Coronary artery (tissue), 2 donors: Measurements from ENCODE around the gene SIK3.

Experiments used
- DNase-seq: peaks from one replicate; pipeline ENCODE4 v3.0.0-alpha.2; 2017; ENCODE audit warnings: low spot score
- H3K27ac ChIP-seq, 2 donors: fragments of 200-600 bp; sonication (generic); one replicate each; pipeline ENCODE4 v1.5.1; 2016 to 2019
- H3K4me3 ChIP-seq: fragments of 200-600 bp; sonication (generic); 2 replicates; pipeline ENCODE4 v1.5.1; 2016; ENCODE audit warnings: mild to moderate bottlenecking, moderate library complexity
- TF ChIP-seq, protein P1 (sequence below): fragments of 200-600 bp; sonication (generic); IDR thresholded peaks from one replicate; pipeline ENCODE4 v1.5.1; 2019; ENCODE audit warnings: antibody characterized with exemption

SIK3 gene

GRCh38 chr11:116901211-116901610 lies 197.0 kb downstream of the SIK3 start:
- TF ChIP-seq, protein P1, sequence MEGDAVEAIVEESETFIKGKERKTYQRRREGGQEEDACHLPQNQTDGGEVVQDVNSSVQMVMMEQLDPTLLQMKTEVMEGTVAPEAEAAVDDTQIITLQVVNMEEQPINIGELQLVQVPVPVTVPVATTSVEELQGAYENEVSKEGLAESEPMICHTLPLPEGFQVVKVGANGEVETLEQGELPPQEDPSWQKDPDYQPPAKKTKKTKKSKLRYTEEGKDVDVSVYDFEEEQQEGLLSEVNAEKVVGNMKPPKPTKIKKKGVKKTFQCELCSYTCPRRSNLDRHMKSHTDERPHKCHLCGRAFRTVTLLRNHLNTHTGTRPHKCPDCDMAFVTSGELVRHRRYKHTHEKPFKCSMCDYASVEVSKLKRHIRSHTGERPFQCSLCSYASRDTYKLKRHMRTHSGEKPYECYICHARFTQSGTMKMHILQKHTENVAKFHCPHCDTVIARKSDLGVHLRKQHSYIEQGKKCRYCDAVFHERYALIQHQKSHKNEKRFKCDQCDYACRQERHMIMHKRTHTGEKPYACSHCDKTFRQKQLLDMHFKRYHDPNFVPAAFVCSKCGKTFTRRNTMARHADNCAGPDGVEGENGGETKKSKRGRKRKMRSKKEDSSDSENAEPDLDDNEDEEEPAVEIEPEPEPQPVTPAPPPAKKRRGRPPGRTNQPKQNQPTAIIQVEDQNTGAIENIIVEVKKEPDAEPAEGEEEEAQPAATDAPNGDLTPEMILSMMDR: no peak
- DNase-seq: no peak
- no peak overlapping the region for H3K27ac ChIP-seq
- no peak overlapping the region for H3K4me3 ChIP-seq

DNA sequence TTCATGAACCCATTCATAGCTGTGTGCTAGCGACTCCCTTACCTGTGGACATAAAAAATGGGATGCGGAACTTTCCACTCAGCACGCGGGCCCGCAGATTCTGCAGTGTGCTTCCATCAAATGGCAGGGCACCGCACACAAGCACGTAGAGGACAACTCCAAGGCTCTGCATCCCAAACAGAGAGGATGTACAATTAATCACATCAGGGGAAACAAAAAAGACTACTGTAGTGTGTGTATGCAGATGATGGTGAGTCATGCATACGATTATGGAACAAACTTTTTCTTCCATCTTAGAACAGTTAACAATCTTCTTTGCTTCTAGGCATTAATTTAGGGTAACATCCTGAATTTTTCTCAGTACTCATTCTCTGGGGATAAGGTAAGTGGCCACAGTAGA lies 202.0 kb downstream of the SIK3 start:
- TF ChIP-seq, protein P1: no peak
- DNase-seq: no peak
- no peak overlapping the region for H3K27ac ChIP-seq
- no peak overlapping the region for H3K4me3 ChIP-seq

- DNase-seq: no peak
- no peak overlapping the region for H3K27ac ChIP-seq
- TF ChIP-seq, protein P1: no peak
- H3K4me3 ChIP-seq: no peak overlapping the region
Measured at GRCh38 chr11:116895048-116895757, 203.0 kb downstream of the SIK3 start.

DNA sequence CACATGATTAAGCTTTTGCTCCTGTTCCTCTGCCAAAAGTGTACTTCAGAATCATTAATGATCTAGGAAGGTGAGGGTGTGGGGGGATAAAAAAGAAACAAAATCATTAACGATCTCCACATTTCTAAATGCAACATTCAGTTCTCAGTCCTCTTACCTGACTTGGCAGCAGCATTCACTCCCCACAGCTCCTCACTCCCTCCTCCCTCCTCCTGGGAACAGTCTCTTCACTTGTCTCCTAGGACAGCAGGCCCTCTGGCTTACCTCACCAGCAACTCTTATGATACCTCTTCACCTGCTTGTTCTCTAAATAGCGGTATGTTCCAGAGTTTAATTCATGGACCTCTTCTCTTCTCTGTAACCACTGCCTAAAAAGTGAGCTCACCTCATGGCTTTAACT lies 204.3 kb downstream of the SIK3 start:
- H3K27ac ChIP-seq: no peak overlapping the region
- DNase-seq: no peak
- no peak overlapping the region for H3K4me3 ChIP-seq
- TF ChIP-seq, protein P1: no peak

DNA sequence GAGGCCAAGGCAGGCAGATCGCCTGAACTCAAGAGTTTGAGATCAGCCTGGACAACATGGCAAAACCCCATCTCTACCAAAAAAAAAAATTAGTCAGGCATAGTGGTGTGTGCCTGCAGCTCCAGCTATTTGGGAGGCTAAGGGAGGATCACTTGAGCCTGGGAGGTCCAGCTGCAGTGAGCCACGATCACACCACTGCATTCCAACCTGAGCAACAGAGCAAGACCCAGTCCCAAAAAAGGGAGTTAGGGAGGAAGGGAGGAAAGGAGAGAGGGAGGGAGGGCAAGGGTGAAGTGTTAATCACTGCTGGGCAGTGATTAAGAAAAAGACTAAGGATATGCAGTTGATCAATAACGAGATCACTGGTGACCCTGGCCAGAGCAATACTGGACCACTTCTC lies 204.8 kb downstream of the SIK3 start:
- Histone ChIP-seq H3K27ac (no peak overlapping the region), H3K4me3 (no peak overlapping the region)
- TF ChIP-seq, protein P1: no peak
- DNase-seq: no peak

DNA sequence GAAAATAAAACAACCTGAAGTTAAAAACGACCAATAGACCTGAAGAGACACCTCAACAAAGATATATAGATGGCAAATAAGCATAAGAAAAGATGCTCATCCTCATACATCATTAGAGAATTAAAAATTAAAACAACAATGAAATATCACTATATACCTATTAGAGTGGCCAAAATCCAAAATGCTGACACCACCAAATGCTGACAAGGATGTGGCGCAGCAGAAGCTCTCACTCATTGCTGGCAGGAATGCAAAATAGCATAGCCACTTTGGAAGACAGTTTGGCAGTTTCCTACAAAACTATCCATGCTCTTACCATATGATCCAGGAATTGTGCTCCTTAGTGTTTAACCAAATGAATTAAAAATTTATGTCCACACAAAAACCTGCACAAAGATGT lies 205.9 kb downstream of the SIK3 start:
- DNase-seq: no peak
- H3K27ac ChIP-seq: no peak overlapping the region
- H3K4me3 ChIP-seq: no peak overlapping the region

DNA sequence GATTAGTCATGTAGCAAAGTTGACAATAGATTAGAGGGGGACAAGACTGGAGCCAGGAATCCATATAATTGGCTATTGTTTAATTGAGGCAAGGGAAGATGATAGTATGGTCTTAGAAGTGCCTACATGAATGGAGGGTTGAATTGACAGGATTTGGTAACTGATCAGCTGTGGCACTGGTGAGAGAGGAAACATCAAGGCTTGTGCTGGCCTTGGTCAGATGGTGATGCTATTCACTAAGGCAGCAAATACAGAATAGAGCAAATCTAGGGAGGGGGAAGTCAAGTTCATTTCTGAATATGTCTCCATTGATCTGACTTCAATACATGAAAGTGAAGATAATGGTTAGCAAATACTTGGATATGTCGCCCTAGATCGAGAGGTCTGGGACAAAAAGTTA lies 206.5 kb downstream of the SIK3 start:
- no peak overlapping the region for H3K27ac ChIP-seq
- DNase-seq: no peak

More for the DNA sequence above, 205.9 kb downstream of the SIK3 start:
- TF ChIP-seq, protein P1: no peak

More for the DNA sequence above, 206.5 kb downstream of the SIK3 start:
- no peak overlapping the region for H3K4me3 ChIP-seq
- TF ChIP-seq, protein P1: no peak
